Loucy (cell line): ENCODE results near the gene GRK1.

Experiments
- EZH2phosphoT487 ChIP-seq: fragments of 200-600 bp; IDR thresholded peaks from 2 replicates; pipeline ENCODE4 v1.6.1; 2018; ENCODE audit warnings: antibody characterized with exemption, mild to moderate bottlenecking, moderate library complexity, borderline replicate concordance
- TF ChIP-seq, protein P1 (sequence below): fragments of 200-600 bp; sonication (generic); conservative IDR thresholded peaks from 2 replicates; pipeline ENCODE4 v1.5.1; 2014; ENCODE audit warnings: mild to moderate bottlenecking, antibody characterized with exemption, low read length

DNA sequence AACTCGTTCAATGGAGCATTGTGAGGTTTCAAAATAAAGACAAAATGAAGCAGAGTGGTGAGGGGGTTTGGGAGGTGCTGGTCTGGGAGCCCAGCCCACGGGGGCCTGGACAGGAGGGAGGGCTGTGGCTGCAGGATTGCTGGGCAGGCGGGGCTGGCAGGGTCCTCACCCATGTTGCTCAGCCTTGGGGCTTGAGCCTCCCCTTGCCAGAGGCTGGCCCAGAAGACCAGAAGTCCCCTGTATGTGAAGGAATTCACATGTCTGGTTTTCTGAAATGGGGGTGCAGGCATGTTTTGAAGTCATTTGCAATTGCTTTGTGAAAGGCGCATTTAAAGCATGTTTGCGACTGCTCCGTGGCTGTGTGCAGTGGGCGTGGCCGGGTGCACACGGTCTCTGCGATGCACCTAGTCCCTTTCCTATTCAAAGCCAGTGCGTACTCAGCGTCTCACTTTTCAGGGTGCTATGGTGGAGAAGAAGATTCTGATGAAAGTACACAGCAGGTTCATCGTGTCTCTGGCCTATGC lies 2.3 kb downstream of the GRK1 start:
- TF ChIP-seq, protein P1, sequence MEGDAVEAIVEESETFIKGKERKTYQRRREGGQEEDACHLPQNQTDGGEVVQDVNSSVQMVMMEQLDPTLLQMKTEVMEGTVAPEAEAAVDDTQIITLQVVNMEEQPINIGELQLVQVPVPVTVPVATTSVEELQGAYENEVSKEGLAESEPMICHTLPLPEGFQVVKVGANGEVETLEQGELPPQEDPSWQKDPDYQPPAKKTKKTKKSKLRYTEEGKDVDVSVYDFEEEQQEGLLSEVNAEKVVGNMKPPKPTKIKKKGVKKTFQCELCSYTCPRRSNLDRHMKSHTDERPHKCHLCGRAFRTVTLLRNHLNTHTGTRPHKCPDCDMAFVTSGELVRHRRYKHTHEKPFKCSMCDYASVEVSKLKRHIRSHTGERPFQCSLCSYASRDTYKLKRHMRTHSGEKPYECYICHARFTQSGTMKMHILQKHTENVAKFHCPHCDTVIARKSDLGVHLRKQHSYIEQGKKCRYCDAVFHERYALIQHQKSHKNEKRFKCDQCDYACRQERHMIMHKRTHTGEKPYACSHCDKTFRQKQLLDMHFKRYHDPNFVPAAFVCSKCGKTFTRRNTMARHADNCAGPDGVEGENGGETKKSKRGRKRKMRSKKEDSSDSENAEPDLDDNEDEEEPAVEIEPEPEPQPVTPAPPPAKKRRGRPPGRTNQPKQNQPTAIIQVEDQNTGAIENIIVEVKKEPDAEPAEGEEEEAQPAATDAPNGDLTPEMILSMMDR, result no peak
- no peak for TF ChIP-seq EZH2phosphoT487
